K562 (cell line): Measurements from ENCODE around the gene DSCAM. TPM values are rescaled to one million over a fixed set of nuclear protein-coding genes. Genes with fewer than 3 reads are reported as not detected.

ENCODE experiments used
- ATAC-seq: fragments of 200-7000 bp; cut with Tn5 transposase; 3 replicates; pipeline ENCODE4 v1.9.1; 2020; ENCODE audit warnings: moderate library complexity
- BruUV-seq: library from RNA; stranded (reverse); fragments of 400-500 nt; replicated peaks from 2 replicates; lab custom pipeline; 2021; lab: Mats Ljungman, UMichigan
- CTCF ChIA-PET: fragments of 300-600 bp; formaldehyde crosslinking; extraction: SDS; loops from one replicate; lab custom pipeline; 2021; ENCODE audit warnings: low intra/inter-chr PET ratio; lab: Yijun Ruan, JAX
- POLR2A ChIA-PET: fragments of 300-600, 350-650 bp; sonication (Branson Sonifier 250); formaldehyde crosslinking; extraction: SDS; loops from one replicate; lab custom pipeline; 2021; ENCODE audit warnings: antibody characterized with exemption, inconsistent platforms; lab: Yijun Ruan, JAX
- DNase-seq, 4 experiments: peaks; one replicate each; pipeline versions ENCODE4 v3.0.0 to v3.0.0-alpha.2; 2011 to 2018; ENCODE audit warnings: low spot score in 3 of 4, mixed read lengths in 3 of 4; ENCODE audit errors: extremely low read depth in 1 of 4
- FAIRE-seq: peaks from 2 replicates; lab custom pipeline; 2011; peaks lifted over from hg19 to GRCh38; lab: Jason Lieb, UNC
- H2AFZ ChIP-seq: 2 replicates; pipeline ENCODE4 v1.6.0; 2011; ENCODE audit warnings: low read depth, low read length, control low read depth, inconsistent platforms
- H3K27ac ChIP-seq: fragments of 200-600 bp; 3 replicates; pipeline ENCODE4 v1.8.0; 2011; ENCODE audit warnings: low read depth, mild to moderate bottlenecking, control low read depth, inconsistent platforms, low read length, moderate library complexity, mixed read lengths; ENCODE audit errors: extremely low read depth
- H3K27me3 ChIP-seq, 2 experiments: fragments of 300-600 bp in 1 of 2; 2 replicates in 1 of 2; 3 replicates in 1 of 2; pipeline versions ENCODE4 v1.6.0 to v1.8.0; 2011; ENCODE audit warnings: inconsistent platforms in 2 of 2, low read length in 2 of 2, mild to moderate bottlenecking in 1 of 2, mixed read lengths in 1 of 2, moderate library complexity in 1 of 2; ENCODE audit not compliant: control insufficient read depth in 2 of 2, insufficient read depth in 2 of 2
- H3K36me3 ChIP-seq: fragments of 300-600 bp; 3 replicates; pipeline ENCODE4 v1.8.0; 2011; ENCODE audit warnings: mild to moderate bottlenecking, low read length, inconsistent platforms; ENCODE audit not compliant: control insufficient read depth, insufficient read depth
- H3K4me1 ChIP-seq, 2 experiments: fragments of 200-600 bp in 1 of 2; replicated peaks in 1 of 2; 2 replicates in 1 of 2; 3 replicates in 1 of 2; pipeline versions ENCODE4 v1.5.1 to v1.8.0; 2011; ENCODE audit warnings: inconsistent platforms in 2 of 2, low read length in 2 of 2, mild to moderate bottlenecking in 1 of 2, mixed read lengths in 1 of 2, moderate library complexity in 1 of 2; ENCODE audit not compliant: control insufficient read depth in 2 of 2, insufficient read depth in 2 of 2
- H3K4me2 ChIP-seq: 2 replicates; pipeline ENCODE4 v1.6.1; 2011; ENCODE audit warnings: low read length, control low read depth, inconsistent platforms, mixed read lengths; ENCODE audit not compliant: insufficient read depth
- H3K4me3 ChIP-seq: fragments of 200-600 bp; sonication (generic), shearing (Covaris generic); 2 replicates; pipeline ENCODE4 v1.5.1; 2016; ENCODE audit warnings: control low read depth, inconsistent platforms
- H3K79me2 ChIP-seq: fragments of 200-600 bp; 3 replicates; pipeline ENCODE4 v1.8.0; 2011; ENCODE audit warnings: low read length, inconsistent platforms; ENCODE audit not compliant: control insufficient read depth, insufficient read depth
- H3K9ac ChIP-seq, 2 experiments: 2 replicates each; pipeline versions ENCODE4 v1.6.0 to v1.6.1; 2011; ENCODE audit warnings: low read depth in 2 of 2, low read length in 2 of 2, control low read depth in 1 of 2, inconsistent platforms in 1 of 2, mild to moderate bottlenecking in 1 of 2, mixed read lengths in 1 of 2; ENCODE audit not compliant: insufficient read depth in 1 of 2
- H3K9me1 ChIP-seq: one replicate; pipeline ENCODE4 v1.6.0; 2011; ENCODE audit warnings: inconsistent platforms, mild to moderate bottlenecking, low read length, moderate library complexity; ENCODE audit not compliant: control insufficient read depth, insufficient read depth
- H3K9me3 ChIP-seq: replicated peaks from 2 replicates; pipeline ENCODE4 v1.5.1; 2011; ENCODE audit warnings: low read depth, low read length, inconsistent platforms; ENCODE audit not compliant: control insufficient read depth, insufficient read depth
- H4K20me1 ChIP-seq: replicated peaks from 2 replicates; pipeline ENCODE4 v1.6.1; 2011; ENCODE audit warnings: low read length, inconsistent platforms, mixed read lengths; ENCODE audit not compliant: control insufficient read depth, insufficient read depth
- ATF2 ChIP-seq: sonication (generic); formaldehyde crosslinking; IDR thresholded peaks from 2 replicates; pipeline ENCODE4 v1.8.1; 2022; ENCODE audit warnings: missing genetic modification reagents
- CREBBP ChIP-seq: IDR thresholded peaks from one replicate; pipeline ENCODE4 v1.6.1; 2012; ENCODE audit warnings: low read depth, mild to moderate bottlenecking, control low read depth, inconsistent platforms, low read length
- ESRRB ChIP-seq: fragments of 250-450 bp; sonication (Bioruptor Pico); IDR thresholded peaks from 2 replicates; pipeline ENCODE4 v1.5.0; 2020; ENCODE audit warnings: mild to moderate bottlenecking, moderate library complexity, borderline replicate concordance
- FOXJ3 ChIP-seq: sonication (generic); formaldehyde crosslinking; IDR thresholded peaks from 2 replicates; pipeline ENCODE4 v1.4.0; 2020; ENCODE audit warnings: mild to moderate bottlenecking, missing genetic modification reagents
- KAT2B ChIP-seq: IDR thresholded peaks from one replicate; pipeline ENCODE4 v1.6.1; 2012; ENCODE audit warnings: low read depth, mild to moderate bottlenecking, control low read depth, inconsistent platforms, low read length, moderate library complexity
- KAT8 ChIP-seq: fragments of 450-650 bp; IDR thresholded peaks from 2 replicates; pipeline ENCODE4 v1.6.1; 2016; ENCODE audit warnings: low read depth, mild to moderate bottlenecking
- SIN3B ChIP-seq: fragments of 450-650 bp; IDR thresholded peaks from 2 replicates; pipeline ENCODE4 v1.6.1; 2017; ENCODE audit warnings: low read depth, mild to moderate bottlenecking, moderate library complexity
- SNRNP70 ChIP-seq: fragments of 200-400 bp; formaldehyde crosslinking; optimal IDR thresholded peaks from 2 replicates; pipeline ENCODE3; 2017; ENCODE audit warnings: low read depth, low read length
- TOE1 ChIP-seq, 2 experiments: fragments of 450-650 bp in 1 of 2; sonication (generic) in 1 of 2; formaldehyde crosslinking in 1 of 2; IDR thresholded peaks; 2 replicates each; pipeline versions ENCODE4 v1.7.1 to v1.8.0; 2016 to 2022; ENCODE audit warnings: borderline replicate concordance in 2 of 2, mild to moderate bottlenecking in 2 of 2, antibody characterized with exemption in 1 of 2, inconsistent platforms in 1 of 2, low read depth in 1 of 2, missing genetic modification reagents in 1 of 2, moderate library complexity in 1 of 2
- XRCC5 ChIP-seq: fragments of 200-400 bp; formaldehyde crosslinking; IDR thresholded peaks from 2 replicates; pipeline ENCODE4 v1.6.1; 2017; ENCODE audit warnings: low read depth, mild to moderate bottlenecking, low read length
- ZBTB12 ChIP-seq: fragments of 250-450 bp; sonication (Bioruptor Pico); IDR thresholded peaks from 2 replicates; pipeline ENCODE4 v1.4.0; 2020
- ZNF668 ChIP-seq: fragments of 250-450 bp; sonication (Bioruptor Pico); IDR thresholded peaks from 2 replicates; pipeline ENCODE4 v1.8.0; 2022; ENCODE audit warnings: mild to moderate bottlenecking, inconsistent platforms
- ZNF75A ChIP-seq: fragments of 450-650 bp; formaldehyde crosslinking; IDR thresholded peaks from 2 replicates; pipeline ENCODE4 v1.4.0; 2020; ENCODE audit warnings: mild to moderate bottlenecking
- WGBS: fragments of 100-300 bp; shearing (Covaris generic); methylation state at CpG from one replicate; pipeline ENCODE4 v1.1.6; 2016; ENCODE audit warnings: low coverage, mixed read lengths; ENCODE audit not compliant: insufficient coverage; ENCODE audit errors: missing lambda C conversion rate; 5-methylcytosine and 5-hydroxymethylcytosine counted together
- in situ Hi-C: fragments of 300-500 bp; cut with MboI; formaldehyde crosslinking; loops from 4 replicates; pipeline ENCODE4 v1.15.0; 2018; ENCODE audit warnings: inconsistent platforms, mixed read lengths
- intact Hi-C: fragments of 100-400 bp; cut with micrococcal nuclease; formaldehyde crosslinking; loops from 2 replicates; pipeline ENCODE4 v1.14.2; 2022
- polyA plus RNA-seq, 8 experiments: library from polyadenylated mRNA; depleted of rRNA in 4 of 8; stranded (reverse) in 5 of 8; unstranded in 3 of 8; fragments of >200 nt; fragmentation: Nextera tagmentation in 2 of 8; fragmentation: Illumina TruSeq in 1 of 8; extraction: Ambion mirVana in 2 of 8; extraction: Trizol in 1 of 8; gene quantifications; 2 replicates each; pipeline versions ENCODE4 v1.2.1 to v1.2.3, GENCODE V29; 2011 to 2014; ENCODE audit warnings: inconsistent platforms in 1 of 8, missing spikeins in 1 of 8
- total RNA-seq, 7 experiments: library from RNA; depleted of rRNA in 6 of 7; stranded (reverse); fragments of >200 nt in 6 of 7; fragmentation: Illumina TruSeq in 2 of 7; extraction: Trizol in 2 of 7; gene quantifications; 2 replicates each; pipeline versions ENCODE4 v1.2.1 to v1.2.3, GENCODE V29; 2011 to 2021; ENCODE audit warnings: low replicate concordance in 1 of 7
- TF ChIP-seq, protein P1 (sequence below): sonication (generic); formaldehyde crosslinking; IDR thresholded peaks from 2 replicates; pipeline ENCODE4 v1.8.1; 2023; ENCODE audit warnings: mild to moderate bottlenecking, missing genetic modification reagents

Gene DSCAM
- total and polyA plus RNA-seq, 9 of the 15 experiments (the other 6 are each of a cell fraction or from before 2014, with no cell fraction given), result not detected

GRCh38 chr21:40595806-40596205, 251.2 kb downstream of the DSCAM start (continued):
- TF ChIP-seq XRCC5, result no peak
- TF ChIP-seq ESRRB (CRISPR knock-in tag), result no peak
- TF ChIP-seq CREBBP, result no peak
- TF ChIP-seq ATF2 (CRISPR knock-in tag), result no peak
- TF ChIP-seq KAT8, result no peak
- TF ChIP-seq SIN3B, result no peak
- TF ChIP-seq ZNF668 (CRISPR knock-in tag), result no peak

DNA sequence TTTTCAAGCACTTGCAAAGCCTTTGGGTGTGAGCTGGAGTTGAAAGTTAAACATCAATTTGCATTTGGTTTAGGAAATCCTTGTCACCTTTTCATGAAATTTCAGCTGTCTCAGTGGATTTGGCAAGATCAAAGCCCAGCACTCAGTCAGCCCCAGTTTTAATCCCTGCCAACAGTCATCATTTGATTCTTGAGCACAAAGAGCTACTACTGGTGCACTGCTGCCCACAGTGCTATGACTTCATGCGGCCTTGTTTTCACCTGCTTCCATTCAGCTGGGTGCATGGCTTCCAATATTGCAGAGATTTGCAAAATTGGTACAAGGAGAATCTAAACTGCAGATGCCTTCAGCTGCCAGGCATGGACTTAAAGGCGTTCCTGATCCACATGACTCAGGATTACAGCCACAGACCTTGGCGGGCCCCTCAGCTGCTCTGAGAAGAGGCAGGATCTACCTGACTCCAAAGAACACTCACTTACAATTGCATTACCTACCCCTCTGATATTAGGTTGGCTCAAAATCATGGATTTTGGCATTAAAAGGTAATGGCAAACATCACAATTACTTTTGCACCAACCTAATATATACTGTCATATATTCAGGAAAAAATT, 259.1 kb downstream of the DSCAM start:
- WGBS, result 9% methylated on average over 3 of the region's 3 CpGs
- no TSS peak for BruUV-seq
- TF ChIP-seq KAT2B (no peak), FOXJ3 (CRISPR knock-in tag) (no peak), ZNF75A (CRISPR knock-in tag) (no peak), ZBTB12 (CRISPR knock-in tag) (no peak), SNRNP70 (no peak), TOE1 (IDR thresholded peaks at IDR 0.05; ENCODE audit: borderline replicate concordance) (no peak), TOE1 (CRISPR knock-in tag; IDR thresholded peaks at IDR 0.05; ENCODE audit: borderline replicate concordance, low read depth) (no peak)
- TF ChIP-seq, protein P1, sequence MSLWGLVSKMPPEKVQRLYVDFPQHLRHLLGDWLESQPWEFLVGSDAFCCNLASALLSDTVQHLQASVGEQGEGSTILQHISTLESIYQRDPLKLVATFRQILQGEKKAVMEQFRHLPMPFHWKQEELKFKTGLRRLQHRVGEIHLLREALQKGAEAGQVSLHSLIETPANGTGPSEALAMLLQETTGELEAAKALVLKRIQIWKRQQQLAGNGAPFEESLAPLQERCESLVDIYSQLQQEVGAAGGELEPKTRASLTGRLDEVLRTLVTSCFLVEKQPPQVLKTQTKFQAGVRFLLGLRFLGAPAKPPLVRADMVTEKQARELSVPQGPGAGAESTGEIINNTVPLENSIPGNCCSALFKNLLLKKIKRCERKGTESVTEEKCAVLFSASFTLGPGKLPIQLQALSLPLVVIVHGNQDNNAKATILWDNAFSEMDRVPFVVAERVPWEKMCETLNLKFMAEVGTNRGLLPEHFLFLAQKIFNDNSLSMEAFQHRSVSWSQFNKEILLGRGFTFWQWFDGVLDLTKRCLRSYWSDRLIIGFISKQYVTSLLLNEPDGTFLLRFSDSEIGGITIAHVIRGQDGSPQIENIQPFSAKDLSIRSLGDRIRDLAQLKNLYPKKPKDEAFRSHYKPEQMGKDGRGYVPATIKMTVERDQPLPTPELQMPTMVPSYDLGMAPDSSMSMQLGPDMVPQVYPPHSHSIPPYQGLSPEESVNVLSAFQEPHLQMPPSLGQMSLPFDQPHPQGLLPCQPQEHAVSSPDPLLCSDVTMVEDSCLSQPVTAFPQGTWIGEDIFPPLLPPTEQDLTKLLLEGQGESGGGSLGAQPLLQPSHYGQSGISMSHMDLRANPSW (CRISPR knock-in tag), result no peak

More for the DNA sequence above, 259.1 kb downstream of the DSCAM start:
- in situ Hi-C loops (no loop called here), intact Hi-C loops (no loop called here)
- H3K9ac ChIP-seq, result no peak overlapping the region
- no peaks in the 10 kb centered on the region for H3K36me3 ChIP-seq
- no peak overlapping the region for H3K4me3 ChIP-seq
- no peaks in the 10 kb centered on the region for H3K4me1 ChIP-seq
- ChIA-PET POLR2A (no interaction called here), CTCF (no interaction called here)
- H3K27ac ChIP-seq, result no peak overlapping the region
- DNase-seq, result no peak
- H3K4me2 ChIP-seq, result no peak overlapping the region
- H4K20me1 ChIP-seq, result no peaks in the 10 kb centered on the region
- H3K9me3 ChIP-seq, result no peaks in the 10 kb centered on the region; the same call in 1 of the 2 replicates
- no peak for FAIRE-seq
- ATAC-seq, result no peak
- no peaks in the 10 kb centered on the region for H3K27me3 ChIP-seq
- no peaks in the 10 kb centered on the region for H3K79me2 ChIP-seq
- H2AFZ ChIP-seq, result no peak overlapping the region
- H3K9me1 ChIP-seq, result no peaks in the 10 kb centered on the region
